ENCODE data around the gene ANKRD34A.

The ANKRD34A gene

GRCh38 chr1:145964328-145965118 lies at the start of gene ANKRD34A, which contains the start of gene POLR3GL:
Gene ANKRD34A, minus strand, starts transcription at chr1:145964575. Its CDS starts 2,816 bp downstream, at chr1:145961759.
Gene POLR3GL, plus strand, starts transcription at chr1:145964690. Its CDS starts 10,176 bp downstream, at chr1:145974866.
- in situ Hi-C loops (cut with MboI; ENCODE audit: low sequenced_read_pairs), result no loop called here

GRCh38 chr1:146013559-146013922 lies 49.2 kb upstream of the ANKRD34A start:
- in situ Hi-C loops (cut with MboI; ENCODE audit: low sequenced_read_pairs), result loop anchor here (10.0 kb wide), 1 partner anchor 119 kb away; no protein-coding TSS in a partner anchor

DNA sequence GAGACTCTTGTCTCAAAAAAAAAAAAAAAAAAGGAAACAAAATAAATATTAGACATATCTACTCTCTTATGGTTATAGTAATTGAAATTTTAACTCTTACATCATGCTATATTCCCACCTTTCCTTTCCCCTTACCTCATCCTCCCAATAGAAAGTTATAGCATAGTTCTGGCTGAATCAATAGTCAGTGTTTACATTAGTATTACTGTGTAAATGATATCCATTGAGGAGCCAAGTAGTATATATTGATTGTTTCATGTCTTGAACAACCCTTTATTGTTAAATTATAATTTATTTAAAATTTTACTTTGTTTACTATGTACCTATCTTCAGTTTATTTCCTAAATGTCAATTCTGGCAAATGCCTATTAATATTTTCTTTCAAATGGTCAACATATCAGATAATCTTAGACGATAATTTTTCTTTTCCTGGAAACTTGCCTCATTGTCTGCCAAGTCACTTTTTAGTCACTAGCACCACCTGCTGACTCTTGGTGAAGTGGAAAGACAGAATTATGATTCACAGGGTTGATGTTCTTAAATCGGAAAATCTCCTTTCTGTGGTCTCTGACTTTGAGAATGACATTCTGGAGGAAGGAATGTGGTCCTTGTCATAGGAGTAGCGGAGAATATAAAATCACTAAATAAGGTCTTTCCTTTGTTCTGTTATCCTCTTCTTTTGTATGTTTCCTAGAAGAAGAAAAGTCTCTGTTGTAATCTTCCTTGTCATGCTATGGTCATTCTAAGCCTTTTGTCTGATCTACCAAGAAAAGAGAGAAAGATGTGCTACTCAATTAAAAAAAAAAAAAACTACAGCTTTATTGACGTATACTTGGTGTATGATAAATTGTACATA lies 48.6 kb upstream of the ANKRD34A start:
- in situ Hi-C loops (cut with MboI; ENCODE audit: low sequenced_read_pairs), result loop anchor here (10.0 kb wide), 1 partner anchor 118 kb away; no protein-coding TSS in a partner anchor

GRCh38 chr1:146010126-146010738 lies 45.9 kb upstream of the ANKRD34A start:
- in situ Hi-C loops (cut with MboI; ENCODE audit: low sequenced_read_pairs), result loop anchor here (10.0 kb wide), 1 partner anchor 115 kb away; no protein-coding TSS in a partner anchor

DNA sequence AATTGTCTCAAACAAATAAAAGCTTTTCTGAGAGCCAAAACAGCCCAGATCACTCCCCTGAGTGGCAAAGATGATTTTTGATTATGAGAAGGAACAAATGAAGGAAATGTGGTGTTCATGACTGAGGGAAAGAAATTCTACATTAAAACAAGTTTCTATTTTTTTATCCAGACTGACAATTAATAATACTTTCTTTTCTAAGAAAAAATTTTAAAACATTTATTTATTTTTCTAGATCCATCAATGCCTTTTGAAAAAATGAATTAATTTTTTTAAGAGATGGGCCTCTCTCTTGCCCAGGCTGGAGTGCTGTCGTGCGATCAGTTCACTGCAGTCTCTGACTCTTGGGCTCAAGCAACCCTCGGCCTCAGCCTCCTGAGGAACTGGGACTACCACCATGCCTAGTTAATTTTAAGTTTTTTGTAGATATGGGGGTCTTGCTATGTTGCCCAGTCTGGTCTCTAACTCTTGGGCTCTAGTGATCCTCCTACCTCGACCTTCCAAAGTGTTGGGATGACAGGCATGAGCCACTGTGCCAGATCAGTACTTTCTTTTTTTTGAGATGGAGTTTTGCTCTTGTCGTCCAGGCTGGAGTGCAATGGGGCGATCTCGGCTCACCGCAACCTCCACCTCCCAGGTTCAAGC lies 43.2 kb upstream of the ANKRD34A start:
- in situ Hi-C loops (cut with MboI; ENCODE audit: low sequenced_read_pairs), result no loop called here

DNA sequence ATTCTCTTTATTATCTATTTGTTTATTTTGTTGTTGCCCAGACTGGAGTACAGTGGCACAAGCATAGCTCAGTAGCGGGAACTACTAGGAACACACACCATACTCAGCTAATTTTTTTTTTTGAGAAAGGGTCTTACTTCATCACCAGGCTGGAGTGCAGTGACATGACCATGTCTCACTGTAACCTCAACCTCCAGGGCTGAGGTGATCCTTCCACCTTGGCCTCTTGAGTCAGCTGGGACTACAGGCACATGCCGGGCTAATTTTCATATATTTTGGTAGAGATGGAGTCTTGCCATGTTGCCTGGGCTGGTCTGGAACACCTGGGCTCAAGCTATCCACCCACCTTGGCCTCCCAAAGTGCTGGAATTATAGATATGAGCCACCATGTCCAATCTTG lies 37.3 kb upstream of the ANKRD34A start:
- in situ Hi-C loops (cut with MboI; ENCODE audit: low sequenced_read_pairs), result no loop called here

- in situ Hi-C loops (cut with MboI; ENCODE audit: low sequenced_read_pairs), result no loop called here
Measured at GRCh38 chr1:145999321-146000024, 35.1 kb upstream of the ANKRD34A start.

GRCh38 chr1:145997718-145998023 lies 33.3 kb upstream of the ANKRD34A start:
- in situ Hi-C loops (cut with MboI; ENCODE audit: low sequenced_read_pairs), result no loop called here

- in situ Hi-C loops (cut with MboI; ENCODE audit: low sequenced_read_pairs), result no loop called here
Measured at GRCh38 chr1:145997016-145997717, 32.8 kb upstream of the ANKRD34A start.

- in situ Hi-C loops (cut with MboI; ENCODE audit: low sequenced_read_pairs), result no loop called here
Measured at GRCh38 chr1:145996433-145997015, 32.1 kb upstream of the ANKRD34A start, which contains the start of gene TXNIP. Gene TXNIP, minus strand, starts transcription at chr1:145996579. Its CDS starts 313 bp downstream, at chr1:145996266.

GRCh38 chr1:145995964-145996432 lies 31.6 kb upstream of the ANKRD34A start:
- in situ Hi-C loops (cut with MboI; ENCODE audit: low sequenced_read_pairs), result no loop called here

- in situ Hi-C loops (cut with MboI; ENCODE audit: low sequenced_read_pairs), result no loop called here
Measured at GRCh38 chr1:145995148-145995881, 30.9 kb upstream of the ANKRD34A start.

DNA sequence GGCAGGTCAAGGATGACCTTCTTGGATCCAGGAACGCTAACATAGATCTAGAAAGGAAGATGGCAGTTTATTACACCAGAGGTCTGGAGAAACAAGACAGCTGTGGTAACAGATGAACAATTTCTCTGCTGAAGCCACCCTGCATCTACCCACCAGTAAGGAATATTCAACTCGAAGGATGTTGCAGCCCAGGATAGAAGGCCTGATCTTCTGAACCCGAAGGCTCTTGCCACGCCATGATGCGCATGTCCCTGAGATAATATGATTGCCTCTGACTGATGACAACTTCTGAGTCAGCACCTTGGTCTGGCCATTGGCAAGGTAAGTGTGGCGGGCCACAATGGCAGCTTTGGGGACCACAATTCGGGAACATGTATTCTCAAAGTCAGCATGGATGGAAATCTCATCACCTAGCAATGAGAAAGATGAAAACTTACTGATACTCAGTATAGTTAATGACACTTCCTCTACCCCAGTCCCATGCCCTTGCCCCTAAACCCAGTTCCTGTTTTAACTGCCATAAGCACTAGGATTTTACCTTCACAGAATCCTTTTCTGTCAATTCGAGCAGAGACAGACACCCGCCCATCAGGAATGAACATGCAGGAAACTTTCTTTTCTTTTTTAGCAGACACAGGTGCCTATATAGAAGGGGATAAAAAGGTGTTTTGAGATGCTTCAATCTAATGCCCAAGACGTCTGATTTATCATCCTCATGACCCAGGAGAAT lies 30.2 kb upstream of the ANKRD34A start:
- in situ Hi-C loops (cut with MboI; ENCODE audit: low sequenced_read_pairs), result no loop called here

DNA sequence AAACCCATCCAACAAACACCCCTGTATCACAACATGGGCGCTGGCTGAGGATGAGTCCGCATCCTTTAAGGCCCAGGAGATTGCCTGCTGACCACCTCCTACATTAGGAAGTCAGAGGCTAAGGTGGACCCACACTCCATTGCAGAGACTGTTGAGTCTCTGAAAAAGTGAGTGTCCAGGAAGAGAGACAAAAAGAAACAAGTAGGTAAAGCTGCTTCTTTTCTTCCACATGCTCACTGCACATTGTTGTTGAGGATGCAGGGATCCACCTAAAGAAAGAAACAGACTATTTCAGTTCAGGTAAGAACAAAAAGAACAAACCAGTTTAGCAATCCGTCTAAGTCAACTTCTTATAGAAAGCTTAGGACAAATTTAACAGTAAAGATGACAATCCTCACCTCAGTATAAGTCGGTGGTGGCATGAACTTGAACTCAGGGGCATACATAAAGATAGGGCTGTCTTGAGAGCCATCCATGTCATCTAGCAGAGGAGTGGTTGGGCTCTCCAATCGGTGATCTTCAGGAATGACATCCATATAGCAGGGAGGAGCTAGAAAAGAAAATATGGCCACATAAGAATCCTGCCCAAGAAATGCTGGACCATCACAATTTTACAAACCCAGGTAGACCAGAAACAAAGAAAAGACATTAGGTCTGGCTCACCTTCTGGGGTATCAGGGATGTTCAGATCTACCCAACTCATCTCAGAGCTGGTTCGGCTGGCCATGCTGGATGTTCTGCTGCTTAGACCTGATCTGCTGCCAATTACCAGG lies 29.4 kb upstream of the ANKRD34A start:
- in situ Hi-C loops (cut with MboI; ENCODE audit: low sequenced_read_pairs), result no loop called here

DNA sequence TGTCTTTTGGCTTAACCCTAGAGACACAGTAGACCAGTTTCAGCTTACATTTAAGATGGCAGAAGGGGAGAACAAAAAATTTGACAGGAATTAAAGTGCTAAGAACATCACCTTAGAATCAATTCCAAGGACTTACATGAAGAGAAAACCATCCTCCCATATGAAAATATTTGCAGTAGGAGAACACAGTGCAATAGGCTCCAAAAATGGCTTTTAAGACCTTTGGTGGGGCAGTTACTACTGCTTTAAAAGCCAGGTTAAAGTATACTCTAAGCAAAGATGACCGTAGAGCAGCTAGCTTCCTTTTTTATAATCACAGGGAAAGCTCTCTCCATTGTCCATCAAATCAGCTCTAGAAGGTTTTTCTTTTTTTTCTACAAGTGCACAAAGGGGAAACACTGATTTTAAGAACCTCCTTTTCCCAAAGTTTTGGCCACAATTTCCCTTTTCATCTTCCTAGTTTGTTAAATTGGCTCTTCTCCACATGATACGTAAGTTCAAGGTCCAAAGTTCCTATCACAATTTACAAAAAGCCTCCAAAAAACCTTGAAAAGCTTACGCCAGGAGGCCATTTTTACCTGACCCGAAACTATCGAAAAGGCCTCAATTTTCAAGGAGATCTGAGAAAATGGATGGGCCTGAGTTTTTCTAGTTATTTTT lies 28.7 kb upstream of the ANKRD34A start:
- in situ Hi-C loops (cut with MboI; ENCODE audit: low sequenced_read_pairs), result no loop called here

DNA sequence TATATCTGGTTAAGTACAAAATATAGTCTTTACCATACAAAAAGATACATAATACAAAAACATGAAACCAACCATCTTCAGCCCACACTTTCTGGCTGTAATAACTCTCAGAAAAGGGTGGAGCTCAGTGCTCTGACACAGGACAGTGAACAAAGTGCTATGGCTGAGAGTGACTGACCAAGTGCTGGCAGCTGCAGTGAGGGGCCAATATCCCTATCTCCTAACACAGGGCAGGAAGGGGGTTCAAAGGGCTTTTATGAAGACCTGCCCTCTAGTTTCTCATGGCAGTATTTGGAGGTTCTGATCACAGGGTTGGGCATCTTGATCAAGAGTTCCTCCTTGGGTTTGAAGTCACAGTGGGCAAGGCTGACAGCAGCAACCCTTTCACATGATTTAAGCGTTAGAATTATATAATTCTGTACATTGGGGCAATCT lies 28.1 kb upstream of the ANKRD34A start:
- in situ Hi-C loops (cut with MboI; ENCODE audit: low sequenced_read_pairs), result no loop called here
